DMS153 treated with DMSO at 0.1 percent for 48 hours (cell line): ENCODE measurements around the gene GMPPA.
A peak's percentile ranks its signal among the peaks of the same experiment; 100 is the strongest.

Experiments used
- DNase-seq: peaks from one replicate; lab custom pipeline; 2025; ENCODE audit not compliant: unreplicated experiment; lab: John Stamatoyannopoulos, UW

The GMPPA gene

GRCh38 chr2:219517954-219518778 is 19.5 kb downstream of the GMPPA start:
- DNase-seq, result no peak

GRCh38 chr2:219519526-219519916 is 20.8 kb downstream of the GMPPA start:
- no peak for DNase-seq

- DNase-seq, result no peak
Observed at GRCh38 chr2:219520079-219520478, 21.4 kb downstream of the GMPPA start.

GRCh38 chr2:219521066-219521880 is 22.6 kb downstream of the GMPPA start:
- no peak for DNase-seq

- no peak for DNase-seq
Observed at GRCh38 chr2:219522111-219523030, 23.7 kb downstream of the GMPPA start.

- DNase-seq, result no peak
Observed at GRCh38 chr2:219523031-219523671, 24.5 kb downstream of the GMPPA start.

GRCh38 chr2:219524817-219525216 is 26.1 kb downstream of the GMPPA start:
- no peak for DNase-seq

- DNase-seq, result no peak
Observed at GRCh38 chr2:219525533-219526232, 27.0 kb downstream of the GMPPA start.

- no peak for DNase-seq
Observed at GRCh38 chr2:219526320-219527075, 27.8 kb downstream of the GMPPA start.

GRCh38 chr2:219527076-219527394 is 28.3 kb downstream of the GMPPA start:
- no peak for DNase-seq

GRCh38 chr2:219527472-219527871 is 28.8 kb downstream of the GMPPA start:
- no peak for DNase-seq

GRCh38 chr2:219530048-219530963 is 31.6 kb downstream of the GMPPA start:
- DNase-seq, result peak; percentile 91

- DNase-seq, result no peak
Observed at GRCh38 chr2:219531639-219532377, 33.1 kb downstream of the GMPPA start.

- no peak for DNase-seq
Observed at GRCh38 chr2:219532378-219532649, 33.6 kb downstream of the GMPPA start.

- no peak for DNase-seq
Observed at GRCh38 chr2:219533930-219534661, 35.4 kb downstream of the GMPPA start.

GRCh38 chr2:219536425-219536824 is 37.7 kb downstream of the GMPPA start:
- no peak for DNase-seq

- DNase-seq, result no peak
Observed at GRCh38 chr2:219536967-219537366, 38.3 kb downstream of the GMPPA start.
